ENCODE results near the gene CXCL12.

CXCL12 gene

GRCh38 chr10:44417761-44418160 is 32.9 kb upstream of the CXCL12 start:
- H3K36me3 ChIP-seq (ENCODE audit: insufficient read depth, low read length) = no peaks in the 10 kb centered on the region
- H3K9me3 ChIP-seq (replicated peaks; ENCODE audit: low read length) = no peaks in the 10 kb centered on the region
- H3K27me3 ChIP-seq (ENCODE audit: control insufficient read depth, insufficient read depth, low read length) = peaks cover 15% of the 10 kb centered on the region
- H3K9ac ChIP-seq (ENCODE audit: low read depth, low read length) = no peak overlapping the region
- no peak overlapping the region for H3K4me3 ChIP-seq (ENCODE audit: low read length)
- no peaks in the 10 kb centered on the region for H3K4me1 ChIP-seq (ENCODE audit: control insufficient read depth, insufficient read depth, low read length)
- no peak overlapping the region for H3K4me2 ChIP-seq (ENCODE audit: low read length)

- Histone ChIP-seq H3K4me1 (ENCODE audit: control insufficient read depth, insufficient read depth, low read length) (no peaks in the 10 kb centered on the region), H3K4me2 (ENCODE audit: low read length) (no peak overlapping the region), H3K4me3 (ENCODE audit: low read length) (no peak overlapping the region), H3K36me3 (ENCODE audit: insufficient read depth, low read length) (no peaks in the 10 kb centered on the region), H3K9ac (ENCODE audit: low read depth, low read length) (no peak overlapping the region), H3K27me3 (ENCODE audit: control insufficient read depth, insufficient read depth, low read length) (peaks cover 13% of the 10 kb centered on the region), H3K9me3 (replicated peaks; ENCODE audit: low read length) (no peaks in the 10 kb centered on the region)
Measured at GRCh38 chr10:44416936-44417335, 32.0 kb upstream of the CXCL12 start.

GRCh38 chr10:44416021-44416771 is 31.3 kb upstream of the CXCL12 start:
- Histone ChIP-seq H3K4me1 (ENCODE audit: control insufficient read depth, insufficient read depth, low read length) (no peaks in the 10 kb centered on the region), H3K36me3 (ENCODE audit: insufficient read depth, low read length) (no peaks in the 10 kb centered on the region), H3K4me2 (ENCODE audit: low read length) (no peak overlapping the region), H3K9ac (ENCODE audit: low read depth, low read length) (no peak overlapping the region), H3K9me3 (replicated peaks; ENCODE audit: low read length) (no peaks in the 10 kb centered on the region), H3K27me3 (ENCODE audit: control insufficient read depth, insufficient read depth, low read length) (peaks cover 12% of the 10 kb centered on the region), H3K4me3 (ENCODE audit: low read length) (no peak overlapping the region)

GRCh38 chr10:44415121-44415520 is 30.2 kb upstream of the CXCL12 start:
- Histone ChIP-seq H3K9me3 (replicated peaks; ENCODE audit: low read length) (no peaks in the 10 kb centered on the region), H3K27me3 (ENCODE audit: control insufficient read depth, insufficient read depth, low read length) (peaks cover 8% of the 10 kb centered on the region), H3K4me2 (ENCODE audit: low read length) (no peak overlapping the region), H3K9ac (ENCODE audit: low read depth, low read length) (no peak overlapping the region), H3K4me1 (ENCODE audit: control insufficient read depth, insufficient read depth, low read length) (no peaks in the 10 kb centered on the region), H3K4me3 (ENCODE audit: low read length) (no peak overlapping the region), H3K36me3 (ENCODE audit: insufficient read depth, low read length) (no peaks in the 10 kb centered on the region)

- Histone ChIP-seq H3K4me2 (ENCODE audit: low read length) (no peak overlapping the region), H3K9me3 (replicated peaks; ENCODE audit: low read length) (no peaks in the 10 kb centered on the region), H3K27me3 (ENCODE audit: control insufficient read depth, insufficient read depth, low read length) (peaks cover 8% of the 10 kb centered on the region), H3K4me3 (ENCODE audit: low read length) (no peak overlapping the region), H3K36me3 (ENCODE audit: insufficient read depth, low read length) (no peaks in the 10 kb centered on the region), H3K4me1 (ENCODE audit: control insufficient read depth, insufficient read depth, low read length) (no peaks in the 10 kb centered on the region), H3K9ac (ENCODE audit: low read depth, low read length) (no peak overlapping the region)
Measured at GRCh38 chr10:44413416-44413815, 28.5 kb upstream of the CXCL12 start.

GRCh38 chr10:44411251-44411650 is 26.4 kb upstream of the CXCL12 start:
- H3K9me3 ChIP-seq (replicated peaks; ENCODE audit: low read length) = no peaks in the 10 kb centered on the region
- no peaks in the 10 kb centered on the region for H3K4me1 ChIP-seq (ENCODE audit: control insufficient read depth, insufficient read depth, low read length)
- no peak overlapping the region for H3K4me3 ChIP-seq (ENCODE audit: low read length)
- no peak overlapping the region for H3K4me2 ChIP-seq (ENCODE audit: low read length)
- H3K9ac ChIP-seq (ENCODE audit: low read depth, low read length) = no peak overlapping the region
- H3K27me3 ChIP-seq (ENCODE audit: control insufficient read depth, insufficient read depth, low read length) = no peaks in the 10 kb centered on the region
- H3K36me3 ChIP-seq (ENCODE audit: insufficient read depth, low read length) = no peaks in the 10 kb centered on the region

- Histone ChIP-seq H3K4me1 (ENCODE audit: control insufficient read depth, insufficient read depth, low read length) (no peaks in the 10 kb centered on the region), H3K4me2 (ENCODE audit: low read length) (no peak overlapping the region), H3K27me3 (ENCODE audit: control insufficient read depth, insufficient read depth, low read length) (peaks cover 26% of the 10 kb centered on the region), H3K4me3 (ENCODE audit: low read length) (no peak overlapping the region), H3K9me3 (replicated peaks; ENCODE audit: low read length) (no peaks in the 10 kb centered on the region), H3K36me3 (ENCODE audit: insufficient read depth, low read length) (no peaks in the 10 kb centered on the region), H3K9ac (ENCODE audit: low read depth, low read length) (no peak overlapping the region)
Measured at GRCh38 chr10:44404741-44405437, 20.0 kb upstream of the CXCL12 start.

GRCh38 chr10:44402465-44403195 is 17.7 kb upstream of the CXCL12 start:
- Histone ChIP-seq H3K9me3 (replicated peaks; ENCODE audit: low read length) (no peaks in the 10 kb centered on the region), H3K36me3 (ENCODE audit: insufficient read depth, low read length) (no peaks in the 10 kb centered on the region), H3K4me1 (ENCODE audit: control insufficient read depth, insufficient read depth, low read length) (no peaks in the 10 kb centered on the region), H3K27me3 (ENCODE audit: control insufficient read depth, insufficient read depth, low read length) (peaks cover 47% of the 10 kb centered on the region), H3K4me2 (ENCODE audit: low read length) (no peak overlapping the region), H3K9ac (ENCODE audit: low read depth, low read length) (no peak overlapping the region), H3K4me3 (ENCODE audit: low read length) (no peak overlapping the region)

GRCh38 chr10:44400541-44400940 is 15.6 kb upstream of the CXCL12 start:
- Histone ChIP-seq H3K36me3 (ENCODE audit: insufficient read depth, low read length) (no peaks in the 10 kb centered on the region), H3K9me3 (replicated peaks; ENCODE audit: low read length) (no peaks in the 10 kb centered on the region), H3K4me3 (ENCODE audit: low read length) (no peak overlapping the region), H3K9ac (ENCODE audit: low read depth, low read length) (no peak overlapping the region), H3K4me1 (ENCODE audit: control insufficient read depth, insufficient read depth, low read length) (no peaks in the 10 kb centered on the region), H3K4me2 (ENCODE audit: low read length) (no peak overlapping the region), H3K27me3 (ENCODE audit: control insufficient read depth, insufficient read depth, low read length) (peaks cover 57% of the 10 kb centered on the region)

GRCh38 chr10:44399659-44400451 is 15.0 kb upstream of the CXCL12 start:
- no peaks in the 10 kb centered on the region for H3K9me3 ChIP-seq (replicated peaks; ENCODE audit: low read length)
- no peak overlapping the region for H3K4me3 ChIP-seq (ENCODE audit: low read length)
- H3K4me2 ChIP-seq (ENCODE audit: low read length) = no peak overlapping the region
- no peaks in the 10 kb centered on the region for H3K4me1 ChIP-seq (ENCODE audit: control insufficient read depth, insufficient read depth, low read length)
- no peaks in the 10 kb centered on the region for H3K36me3 ChIP-seq (ENCODE audit: insufficient read depth, low read length)
- H3K27me3 ChIP-seq (ENCODE audit: control insufficient read depth, insufficient read depth, low read length) = peaks cover 61% of the 10 kb centered on the region
- no peak overlapping the region for H3K9ac ChIP-seq (ENCODE audit: low read depth, low read length)

Data from skeletal muscle satellite cell (primary cell).